ENCODE data around the gene C1D.

Gene C1D

GRCh38 chr2:68062680-68063387 lies at the start of gene C1D:
TSS of gene C1D (minus strand) at chr2:68063004. CDS start at chr2:68047310, 15,694 bp downstream.
- peaks cover 0 to 30% of the 10 kb centered on the region in 2 donors for H3K4me1 ChIP-seq (ENCODE audit: control insufficient read depth in 1 of 2, insufficient read depth in 2 of 2, low read length in 2 of 2)

GRCh38 chr2:68110102-68110501 lies 47.3 kb upstream of the C1D start:
- Histone ChIP-seq H3K4me1 (ENCODE audit: control insufficient read depth in 1 of 2, insufficient read depth in 2 of 2, low read length in 2 of 2) (no peaks in the 10 kb centered on the region), H3K27me3 (ENCODE audit: low read depth, low read length) (no peaks in the 10 kb centered on the region), H3K27ac (ENCODE audit: low read length) (no peak overlapping the region), H3K36me3 (ENCODE audit: control insufficient read depth in 1 of 2, insufficient read depth in 2 of 2, low read length in 2 of 2) (peaks cover 0 to 3% of the 10 kb centered on the region in 2 donors), H3K9me3 (ENCODE audit: control insufficient read depth in 1 of 2, low read length in 2 of 2) (peaks cover 0 to 2% of the 10 kb centered on the region in 2 donors), H3K4me3 (ENCODE audit: low read depth in 1 of 2, low read length in 2 of 2) (no peak overlapping the region)

More at GRCh38 chr2:68062680-68063387, at the start of gene C1D:
- Histone ChIP-seq H3K9me3 (ENCODE audit: control insufficient read depth in 1 of 2, low read length in 2 of 2) (no peaks in the 10 kb centered on the region), H3K27ac (ENCODE audit: low read length) (peak within 1 kb of the TSS; percentile 99), H3K36me3 (ENCODE audit: control insufficient read depth in 1 of 2, insufficient read depth in 2 of 2, low read length in 2 of 2) (no peaks in the 10 kb centered on the region), H3K4me3 (ENCODE audit: low read depth in 1 of 2, low read length in 2 of 2) (peak within 1 kb of the TSS; percentile 83 to 88), H3K27me3 (ENCODE audit: low read depth, low read length) (no peaks in the 10 kb centered on the region)

- Histone ChIP-seq H3K4me1 (ENCODE audit: control insufficient read depth in 1 of 2, insufficient read depth in 2 of 2, low read length in 2 of 2) (no peaks in the 10 kb centered on the region), H3K9me3 (ENCODE audit: control insufficient read depth in 1 of 2, low read length in 2 of 2) (peaks cover 0 to 2% of the 10 kb centered on the region in 2 donors), H3K27me3 (ENCODE audit: low read depth, low read length) (no peaks in the 10 kb centered on the region), H3K4me3 (ENCODE audit: low read depth in 1 of 2, low read length in 2 of 2) (no peak overlapping the region), H3K36me3 (ENCODE audit: control insufficient read depth in 1 of 2, insufficient read depth in 2 of 2, low read length in 2 of 2) (peaks cover 0 to 3% of the 10 kb centered on the region in 2 donors), H3K27ac (ENCODE audit: low read length) (no peak overlapping the region)
These were observed 45.3 kb upstream of the C1D start for GRCh38 chr2:68108120-68108519.

GRCh38 chr2:68107475-68107874 lies 44.7 kb upstream of the C1D start:
- Histone ChIP-seq H3K36me3 (ENCODE audit: control insufficient read depth in 1 of 2, insufficient read depth in 2 of 2, low read length in 2 of 2) (peaks cover 0 to 3% of the 10 kb centered on the region in 2 donors), H3K27ac (ENCODE audit: low read length) (no peak overlapping the region), H3K9me3 (ENCODE audit: control insufficient read depth in 1 of 2, low read length in 2 of 2) (peaks cover 0 to 2% of the 10 kb centered on the region in 2 donors), H3K4me3 (ENCODE audit: low read depth in 1 of 2, low read length in 2 of 2) (no peak overlapping the region), H3K4me1 (ENCODE audit: control insufficient read depth in 1 of 2, insufficient read depth in 2 of 2, low read length in 2 of 2) (no peaks in the 10 kb centered on the region), H3K27me3 (ENCODE audit: low read depth, low read length) (no peaks in the 10 kb centered on the region)

GRCh38 chr2:68104111-68104835 lies 41.5 kb upstream of the C1D start:
- H3K9me3 ChIP-seq (ENCODE audit: control insufficient read depth in 1 of 2, low read length in 2 of 2), result peaks cover 0 to 2% of the 10 kb centered on the region in 2 donors

GRCh38 chr2:68103709-68104055 lies 40.9 kb upstream of the C1D start:
- Histone ChIP-seq H3K27me3 (ENCODE audit: low read depth, low read length) (no peaks in the 10 kb centered on the region), H3K4me3 (ENCODE audit: low read depth in 1 of 2, low read length in 2 of 2) (no peak overlapping the region), H3K36me3 (ENCODE audit: control insufficient read depth in 1 of 2, insufficient read depth in 2 of 2, low read length in 2 of 2) (no peaks in the 10 kb centered on the region), H3K4me1 (ENCODE audit: control insufficient read depth in 1 of 2, insufficient read depth in 2 of 2, low read length in 2 of 2) (no peaks in the 10 kb centered on the region), H3K9me3 (ENCODE audit: control insufficient read depth in 1 of 2, low read length in 2 of 2) (peaks cover 0 to 2% of the 10 kb centered on the region in 2 donors), H3K27ac (ENCODE audit: low read length) (no peak overlapping the region)

More at GRCh38 chr2:68104111-68104835, 41.5 kb upstream of the C1D start:
- Histone ChIP-seq H3K4me1 (ENCODE audit: control insufficient read depth in 1 of 2, insufficient read depth in 2 of 2, low read length in 2 of 2) (no peaks in the 10 kb centered on the region), H3K27me3 (ENCODE audit: low read depth, low read length) (no peaks in the 10 kb centered on the region), H3K36me3 (ENCODE audit: control insufficient read depth in 1 of 2, insufficient read depth in 2 of 2, low read length in 2 of 2) (no peaks in the 10 kb centered on the region), H3K27ac (ENCODE audit: low read length) (no peak overlapping the region), H3K4me3 (ENCODE audit: low read depth in 1 of 2, low read length in 2 of 2) (no peak overlapping the region)

- no peak overlapping the region for H3K27ac ChIP-seq (ENCODE audit: low read length)
- H3K27me3 ChIP-seq (ENCODE audit: low read depth, low read length), result no peaks in the 10 kb centered on the region
- no peaks in the 10 kb centered on the region for H3K36me3 ChIP-seq (ENCODE audit: control insufficient read depth in 1 of 2, insufficient read depth in 2 of 2, low read length in 2 of 2)
- H3K9me3 ChIP-seq (ENCODE audit: control insufficient read depth in 1 of 2, low read length in 2 of 2), result peaks cover 0 to 2% of the 10 kb centered on the region in 2 donors
- H3K4me1 ChIP-seq (ENCODE audit: control insufficient read depth in 1 of 2, insufficient read depth in 2 of 2, low read length in 2 of 2), result no peaks in the 10 kb centered on the region
- no peak overlapping the region for H3K4me3 ChIP-seq (ENCODE audit: low read depth in 1 of 2, low read length in 2 of 2)
These were observed 40.4 kb upstream of the C1D start for GRCh38 chr2:68103030-68103708.

- H3K27me3 ChIP-seq (ENCODE audit: low read depth, low read length), result no peaks in the 10 kb centered on the region
- no peak overlapping the region for H3K4me3 ChIP-seq (ENCODE audit: low read depth in 1 of 2, low read length in 2 of 2)
- H3K9me3 ChIP-seq (ENCODE audit: control insufficient read depth in 1 of 2, low read length in 2 of 2), result no peaks in the 10 kb centered on the region
- H3K36me3 ChIP-seq (ENCODE audit: control insufficient read depth in 1 of 2, insufficient read depth in 2 of 2, low read length in 2 of 2), result no peaks in the 10 kb centered on the region
- H3K27ac ChIP-seq (ENCODE audit: low read length), result no peak overlapping the region
- H3K4me1 ChIP-seq (ENCODE audit: control insufficient read depth in 1 of 2, insufficient read depth in 2 of 2, low read length in 2 of 2), result no peaks in the 10 kb centered on the region
These were observed 37.4 kb upstream of the C1D start for GRCh38 chr2:68100189-68100588.

GRCh38 chr2:68099260-68099659 lies 36.5 kb upstream of the C1D start:
- no peaks in the 10 kb centered on the region for H3K27me3 ChIP-seq (ENCODE audit: low read depth, low read length)
- H3K36me3 ChIP-seq (ENCODE audit: control insufficient read depth in 1 of 2, insufficient read depth in 2 of 2, low read length in 2 of 2), result no peaks in the 10 kb centered on the region
- H3K9me3 ChIP-seq (ENCODE audit: control insufficient read depth in 1 of 2, low read length in 2 of 2), result no peaks in the 10 kb centered on the region
- no peaks in the 10 kb centered on the region for H3K4me1 ChIP-seq (ENCODE audit: control insufficient read depth in 1 of 2, insufficient read depth in 2 of 2, low read length in 2 of 2)
- no peak overlapping the region for H3K4me3 ChIP-seq (ENCODE audit: low read depth in 1 of 2, low read length in 2 of 2)
- H3K27ac ChIP-seq (ENCODE audit: low read length), result no peak overlapping the region

GRCh38 chr2:68098291-68098797 lies 35.5 kb upstream of the C1D start:
- no peak overlapping the region for H3K27ac ChIP-seq (ENCODE audit: low read length)
- H3K4me3 ChIP-seq (ENCODE audit: low read depth in 1 of 2, low read length in 2 of 2), result no peak overlapping the region
- H3K27me3 ChIP-seq (ENCODE audit: low read depth, low read length), result no peaks in the 10 kb centered on the region
- no peaks in the 10 kb centered on the region for H3K36me3 ChIP-seq (ENCODE audit: control insufficient read depth in 1 of 2, insufficient read depth in 2 of 2, low read length in 2 of 2)
- H3K4me1 ChIP-seq (ENCODE audit: control insufficient read depth in 1 of 2, insufficient read depth in 2 of 2, low read length in 2 of 2), result no peaks in the 10 kb centered on the region
- H3K9me3 ChIP-seq (ENCODE audit: control insufficient read depth in 1 of 2, low read length in 2 of 2), result no peaks in the 10 kb centered on the region

GRCh38 chr2:68094111-68094510 lies 31.3 kb upstream of the C1D start:
- no peak overlapping the region for H3K27ac ChIP-seq (ENCODE audit: low read length)
- H3K9me3 ChIP-seq (ENCODE audit: control insufficient read depth in 1 of 2, low read length in 2 of 2), result no peaks in the 10 kb centered on the region
- no peaks in the 10 kb centered on the region for H3K27me3 ChIP-seq (ENCODE audit: low read depth, low read length)
- no peaks in the 10 kb centered on the region for H3K36me3 ChIP-seq (ENCODE audit: control insufficient read depth in 1 of 2, insufficient read depth in 2 of 2, low read length in 2 of 2)
- no peaks in the 10 kb centered on the region for H3K4me1 ChIP-seq (ENCODE audit: control insufficient read depth in 1 of 2, insufficient read depth in 2 of 2, low read length in 2 of 2)
- no peak overlapping the region for H3K4me3 ChIP-seq (ENCODE audit: low read depth in 1 of 2, low read length in 2 of 2)
